GM12865 (cell line): Measurements from ENCODE around the gene NFKBIZ.
A peak's percentile ranks its signal among the peaks of the same experiment; 100 is the strongest.

Experiments
- DNase-seq: peaks from one replicate; pipeline ENCODE4 v3.0.0; 2010; ENCODE audit warnings: low read depth
- H3K4me3 ChIP-seq: 2 replicates; pipeline ENCODE4 v1.5.1; 2011; ENCODE audit warnings: mild to moderate bottlenecking, low read depth, low read length, control low read depth
- CTCF ChIP-seq: IDR thresholded peaks from 2 replicates; pipeline ENCODE4 v1.5.1; 2011; ENCODE audit warnings: low read length, control low read depth, low read depth, inconsistent platforms; ENCODE audit not compliant: insufficient read depth; ENCODE audit errors: missing control alignments

The NFKBIZ gene

GRCh38 chr3:101886626-101887025 is 37.3 kb downstream of the NFKBIZ start:
- H3K4me3 ChIP-seq = no peak overlapping the region
- TF ChIP-seq CTCF = no peak
- no peak for DNase-seq

GRCh38 chr3:101888653-101889052 is 39.3 kb downstream of the NFKBIZ start:
- TF ChIP-seq CTCF = no peak
- DNase-seq = no peak
- no peak overlapping the region for H3K4me3 ChIP-seq

- peak; percentile 17 for DNase-seq
Observed at GRCh38 chr3:101890716-101891115, 41.4 kb downstream of the NFKBIZ start.

GRCh38 chr3:101892648-101893047 is 43.3 kb downstream of the NFKBIZ start:
- TF ChIP-seq CTCF = no peak
- no peak overlapping the region for H3K4me3 ChIP-seq
- DNase-seq = no peak

More at GRCh38 chr3:101890716-101891115, 41.4 kb downstream of the NFKBIZ start:
- H3K4me3 ChIP-seq = no peak overlapping the region
- no peak for TF ChIP-seq CTCF

- DNase-seq = no peak
- H3K4me3 ChIP-seq = no peak overlapping the region
- TF ChIP-seq CTCF = no peak
Observed at GRCh38 chr3:101896083-101896757, 46.9 kb downstream of the NFKBIZ start.

GRCh38 chr3:101897013-101897412 is 47.7 kb downstream of the NFKBIZ start:
- DNase-seq = no peak
- no peak for TF ChIP-seq CTCF
- H3K4me3 ChIP-seq = no peak overlapping the region

- no peak for DNase-seq
- TF ChIP-seq CTCF = no peak
- no peak overlapping the region for H3K4me3 ChIP-seq
Observed at GRCh38 chr3:101898039-101898438, 48.7 kb downstream of the NFKBIZ start.
